Lung (tissue), 12 donors: ENCODE measurements around the gene DNAJC16. TPM values are rescaled to one million over a fixed set of nuclear protein-coding genes. Genes with fewer than 3 reads are reported as not detected.

ENCODE experiments used
- ATAC-seq: fragments of 200-7000 bp; cut with Tn5 transposase; one replicate; pipeline ENCODE4 v1.9.1; 2020; ENCODE audit warnings: moderate number of reproducible peaks; ENCODE audit not compliant: insufficient read depth, low FRiP score
- DNase-seq, 3 donors: peaks; one replicate each; pipeline ENCODE4 v3.0.0-alpha.2; 2013 to 2017
- H3K27ac ChIP-seq, 2 donors: one replicate each; pipeline ENCODE4 v1.5.1; 2013; ENCODE audit warnings: mild to moderate bottlenecking in 2 of 2, moderate library complexity in 2 of 2, control low read depth in 1 of 2, inconsistent platforms in 1 of 2, low read depth in 1 of 2, low read length in 1 of 2
- H3K27me3 ChIP-seq, 3 donors: one replicate each; pipeline ENCODE4 v1.5.1; 2013; ENCODE audit warnings: low read length in 2 of 3; ENCODE audit not compliant: control insufficient read depth in 3 of 3, insufficient read depth in 3 of 3
- H3K36me3 ChIP-seq, 4 donors: one replicate each; pipeline ENCODE4 v1.5.1; 2013; ENCODE audit warnings: low read length in 4 of 4, mild to moderate bottlenecking in 1 of 4, moderate library complexity in 1 of 4; ENCODE audit not compliant: control insufficient read depth in 4 of 4, insufficient read depth in 4 of 4
- H3K4me1 ChIP-seq, 5 donors: one replicate each; pipeline ENCODE4 v1.5.1; 2013; ENCODE audit warnings: low read length in 5 of 5, mild to moderate bottlenecking in 2 of 5, moderate library complexity in 1 of 5; ENCODE audit not compliant: control insufficient read depth in 5 of 5, insufficient read depth in 5 of 5
- H3K4me3 ChIP-seq: one replicate; pipeline ENCODE4 v1.5.1; 2013; ENCODE audit warnings: mild to moderate bottlenecking, control low read depth, moderate library complexity
- H3K9ac ChIP-seq, 2 donors: one replicate each; pipeline ENCODE4 v1.5.1; 2013; ENCODE audit warnings: low read length in 2 of 2, control low read depth in 1 of 2; ENCODE audit not compliant: insufficient read depth in 1 of 2
- H3K9me3 ChIP-seq, 4 donors: one replicate each; pipeline ENCODE4 v1.5.1; 2013; ENCODE audit warnings: low read length in 3 of 4, mild to moderate bottlenecking in 1 of 4, moderate library complexity in 1 of 4; ENCODE audit not compliant: control insufficient read depth in 4 of 4, insufficient read depth in 3 of 4
- CTCF ChIP-seq: IDR thresholded peaks from 2 replicates; pipeline ENCODE4 v1.5.1; 2012; ENCODE audit warnings: mild to moderate bottlenecking; ENCODE audit errors: control extremely low read depth, extremely low read depth
- WGBS, 2 donors: extraction: QIAGEN DNeasy Blood & Tissue Kit; methylation state at CpG; one replicate each; pipeline ENCODE4 v1.1.7; 2013; 5-methylcytosine and 5-hydroxymethylcytosine counted together
- polyA plus RNA-seq, 2 donors: library from polyadenylated mRNA; stranded (reverse); fragments of 200-250 nt; gene quantifications; one replicate each; pipeline ENCODE4 v1.2.1, GENCODE V29; 2013
- total RNA-seq, 2 donors: library from RNA; depleted of rRNA in 1 of 2; stranded (reverse); fragments of >200 nt in 1 of 2; gene quantifications; one replicate each; pipeline ENCODE4 v1.2.1, GENCODE V29; 2014 to 2021
- donor health status: control.
- donor health status: control.
- donor health status: Bipolar disorder and iron deficiency.
- donor health status: healthy.
- donor health status: DM: yes; HTN: yes; CAD: no.

Gene DNAJC16
- total and polyA plus RNA-seq, 4 donors: 4.8 to 28.8 (median 12.8) TPM

GRCh38 chr1:15501208-15502032 lies 25.2 kb upstream of the DNAJC16 start:
- Histone ChIP-seq H3K36me3 (peaks cover 0 to 32% (median 6%) of the 10 kb centered on the region in 4 donors), H3K9ac (no peak overlapping the region), H3K27me3 (no peaks in the 10 kb centered on the region), H3K27ac (no peak overlapping the region), H3K9me3 (peaks cover 0 to 2% (median 0%) of the 10 kb centered on the region in 4 donors), H3K4me1 (peaks cover 0 to 7% (median 0%) of the 10 kb centered on the region in 5 donors), H3K4me3 (no peak overlapping the region)
- TF ChIP-seq CTCF: peak; percentile 30
- ATAC-seq (no peak), DNase-seq (peak; percentile 38 to 56 (median 44))
- 60 to 72% methylated on average over 17 of the region's 17 CpGs for WGBS, 2 donors

- no peak for ATAC-seq
- DNase-seq: no peak
- H3K9ac ChIP-seq: no peak overlapping the region
- H3K9me3 ChIP-seq: no peaks in the 10 kb centered on the region
- WGBS, 2 donors: 91 to 97% methylated on average over 4 of the region's 4 CpGs
- H3K27me3 ChIP-seq: no peaks in the 10 kb centered on the region
- no peak overlapping the region for H3K27ac ChIP-seq
- no peak for TF ChIP-seq CTCF
- H3K4me1 ChIP-seq: peaks cover 0 to 7% (median 0%) of the 10 kb centered on the region in 5 donors
- peaks cover 0 to 38% (median 4%) of the 10 kb centered on the region in 4 donors for H3K36me3 ChIP-seq
- H3K4me3 ChIP-seq: no peak overlapping the region
Measured at GRCh38 chr1:15504436-15504835, 22.2 kb upstream of the DNAJC16 start.

- Histone ChIP-seq H3K27me3 (no peaks in the 10 kb centered on the region), H3K27ac (no peak overlapping the region), H3K4me1 (peaks cover 0 to 4% (median 0%) of the 10 kb centered on the region in 5 donors), H3K4me3 (no peak overlapping the region), H3K9ac (no peak overlapping the region), H3K36me3 (peaks cover 0 to 31% (median 4%) of the 10 kb centered on the region in 4 donors), H3K9me3 (no peaks in the 10 kb centered on the region)
- 96 to 97% methylated on average over 17 of the region's 17 CpGs for WGBS, 2 donors
- no peak for TF ChIP-seq CTCF
- DNase-seq (no peak), ATAC-seq (no peak)
Measured at GRCh38 chr1:15506831-15507230, 19.8 kb upstream of the DNAJC16 start.
